ENCODE results near the gene BCL2L12.
"Not testable (repeated sequence)": the region's sequence is repeated elsewhere in the genome, so short reads cannot be mapped to it uniquely, and the experiment has no call there.

Gene BCL2L12

DNA sequence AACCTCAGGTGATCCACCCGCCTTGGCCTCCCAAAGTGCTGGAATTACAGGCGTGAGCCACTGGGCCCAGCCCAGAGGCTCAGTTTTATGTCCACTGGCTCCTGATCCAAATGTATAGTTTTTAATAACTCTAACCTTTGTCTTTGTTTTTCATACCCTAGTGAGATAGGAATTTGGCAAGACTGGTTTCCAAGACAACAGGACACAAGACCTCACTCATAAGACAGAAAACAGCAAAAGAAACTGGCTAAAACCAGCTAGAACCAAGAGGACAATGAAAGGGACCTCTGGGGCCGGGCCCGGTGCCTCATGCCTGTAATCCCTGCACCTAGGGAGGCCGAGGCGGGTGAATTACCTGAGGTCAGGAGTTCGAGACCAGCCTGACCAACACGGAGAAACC is 52.8 kb downstream of the BCL2L12 start:
- DNase-seq = no peak

DNA sequence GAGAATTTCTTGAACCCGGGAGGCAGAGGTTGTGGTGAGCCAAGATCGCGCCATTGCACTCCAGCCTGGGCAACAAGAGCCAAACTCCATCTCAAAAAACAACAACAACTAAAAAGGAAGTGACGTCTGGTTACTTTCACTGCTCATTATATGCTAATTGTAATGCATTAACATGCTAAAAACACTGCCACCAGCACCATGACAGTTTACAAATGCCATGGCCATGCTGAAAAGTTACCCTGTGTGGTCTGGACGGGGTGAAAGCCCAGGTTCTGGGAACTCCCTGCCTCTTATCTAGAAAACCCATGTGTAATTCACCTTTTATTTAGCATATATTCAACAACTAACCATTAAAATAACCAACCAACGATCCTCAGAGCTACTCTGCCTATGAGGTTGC is 53.3 kb downstream of the BCL2L12 start:
- no peak for DNase-seq

DNA sequence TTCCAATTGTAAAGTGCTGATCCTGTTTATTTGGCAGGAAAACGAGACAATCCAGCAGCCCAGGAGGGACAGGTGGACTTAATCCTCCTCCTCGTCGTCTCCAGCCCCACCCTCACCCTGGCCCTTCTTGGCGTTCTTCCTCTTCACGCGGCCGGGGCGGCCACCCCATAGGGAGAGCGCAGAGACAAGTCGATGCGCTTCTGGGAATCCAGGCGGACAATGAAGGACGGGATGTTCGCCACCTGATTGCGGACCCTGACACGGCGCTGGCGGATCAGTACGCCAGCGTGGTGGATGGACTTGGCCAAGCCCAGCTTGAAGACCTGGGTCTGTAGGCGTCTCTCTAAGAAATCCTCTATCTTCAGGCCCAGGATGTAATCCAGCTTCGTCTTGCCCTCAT is 53.7 kb downstream of the BCL2L12 start:
- not testable (repeated sequence) for DNase-seq
